Lung (tissue), 12 donors: ENCODE results near the gene TRIM4. TPM values are rescaled to one million over a fixed set of nuclear protein-coding genes. Genes with fewer than 3 reads are reported as not detected.
"Not testable (repeated sequence)": the region's sequence is repeated elsewhere in the genome, so short reads cannot be mapped to it uniquely, and the experiment has no call there.

Source experiments
- ATAC-seq: fragments of 200-7000 bp; cut with Tn5 transposase; one replicate; pipeline ENCODE4 v1.9.1; 2020; ENCODE audit warnings: moderate number of reproducible peaks; ENCODE audit not compliant: insufficient read depth, low FRiP score
- DNase-seq, 3 donors: peaks; one replicate each; pipeline ENCODE4 v3.0.0-alpha.2; 2013 to 2017
- H3K27ac ChIP-seq, 2 donors: one replicate each; pipeline ENCODE4 v1.5.1; 2013; ENCODE audit warnings: mild to moderate bottlenecking in 2 of 2, moderate library complexity in 2 of 2, control low read depth in 1 of 2, inconsistent platforms in 1 of 2, low read depth in 1 of 2, low read length in 1 of 2
- H3K27me3 ChIP-seq, 3 donors: one replicate each; pipeline ENCODE4 v1.5.1; 2013; ENCODE audit warnings: low read length in 2 of 3; ENCODE audit not compliant: control insufficient read depth in 3 of 3, insufficient read depth in 3 of 3
- H3K36me3 ChIP-seq, 4 donors: one replicate each; pipeline ENCODE4 v1.5.1; 2013; ENCODE audit warnings: low read length in 4 of 4, mild to moderate bottlenecking in 1 of 4, moderate library complexity in 1 of 4; ENCODE audit not compliant: control insufficient read depth in 4 of 4, insufficient read depth in 4 of 4
- H3K4me1 ChIP-seq, 5 donors: one replicate each; pipeline ENCODE4 v1.5.1; 2013; ENCODE audit warnings: low read length in 5 of 5, mild to moderate bottlenecking in 2 of 5, moderate library complexity in 1 of 5; ENCODE audit not compliant: control insufficient read depth in 5 of 5, insufficient read depth in 5 of 5
- H3K4me3 ChIP-seq: one replicate; pipeline ENCODE4 v1.5.1; 2013; ENCODE audit warnings: mild to moderate bottlenecking, control low read depth, moderate library complexity
- H3K9ac ChIP-seq, 2 donors: one replicate each; pipeline ENCODE4 v1.5.1; 2013; ENCODE audit warnings: low read length in 2 of 2, control low read depth in 1 of 2; ENCODE audit not compliant: insufficient read depth in 1 of 2
- H3K9me3 ChIP-seq, 4 donors: one replicate each; pipeline ENCODE4 v1.5.1; 2013; ENCODE audit warnings: low read length in 3 of 4, mild to moderate bottlenecking in 1 of 4, moderate library complexity in 1 of 4; ENCODE audit not compliant: control insufficient read depth in 4 of 4, insufficient read depth in 3 of 4
- WGBS, 2 donors: extraction: QIAGEN DNeasy Blood & Tissue Kit; methylation state at CpG; one replicate each; pipeline ENCODE4 v1.1.7; 2013; 5-methylcytosine and 5-hydroxymethylcytosine counted together
- polyA plus RNA-seq, 2 donors: library from polyadenylated mRNA; stranded (reverse); fragments of 200-250 nt; gene quantifications; one replicate each; pipeline ENCODE4 v1.2.1, GENCODE V29; 2013
- total RNA-seq, 2 donors: library from RNA; depleted of rRNA in 1 of 2; stranded (reverse); fragments of >200 nt in 1 of 2; gene quantifications; one replicate each; pipeline ENCODE4 v1.2.1, GENCODE V29; 2014 to 2021
- TF ChIP-seq, protein P1 (sequence below): IDR thresholded peaks from 2 replicates; pipeline ENCODE4 v1.5.1; 2012; ENCODE audit warnings: mild to moderate bottlenecking; ENCODE audit errors: control extremely low read depth, extremely low read depth
- donor health status: control.
- donor health status: control.
- donor health status: Bipolar disorder and iron deficiency.
- donor health status: healthy.
- donor health status: DM: yes; HTN: yes; CAD: no.

Gene TRIM4
- total and polyA plus RNA-seq, 4 donors = 14.0 to 34.3 (median 21.7) TPM

DNA sequence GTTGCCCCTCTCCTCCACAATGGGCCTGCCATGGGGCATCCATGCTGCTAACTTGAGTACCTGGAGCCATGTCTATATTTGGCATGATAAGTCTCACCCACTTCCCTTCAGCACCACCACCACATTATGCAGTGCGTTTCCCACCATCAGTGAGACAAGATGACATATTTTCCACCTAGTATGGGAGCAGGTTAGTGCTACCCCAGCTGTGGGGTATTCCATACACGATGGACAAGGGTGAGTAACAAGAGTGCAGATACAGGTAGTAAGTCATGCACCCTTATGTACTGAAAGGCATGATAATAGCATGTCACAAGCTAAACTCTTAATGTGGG is 21.3 kb downstream of the TRIM4 start:
- H3K27me3 ChIP-seq = no peaks in the 10 kb centered on the region
- no peak for DNase-seq
- no peaks in the 10 kb centered on the region for H3K9me3 ChIP-seq
- H3K9ac ChIP-seq = no peak overlapping the region
- 90 to 92% methylated on average over 2 of the region's 2 CpGs for WGBS, 2 donors
- no peak for ATAC-seq
- no peaks in the 10 kb centered on the region for H3K4me1 ChIP-seq
- TF ChIP-seq, protein P1, sequence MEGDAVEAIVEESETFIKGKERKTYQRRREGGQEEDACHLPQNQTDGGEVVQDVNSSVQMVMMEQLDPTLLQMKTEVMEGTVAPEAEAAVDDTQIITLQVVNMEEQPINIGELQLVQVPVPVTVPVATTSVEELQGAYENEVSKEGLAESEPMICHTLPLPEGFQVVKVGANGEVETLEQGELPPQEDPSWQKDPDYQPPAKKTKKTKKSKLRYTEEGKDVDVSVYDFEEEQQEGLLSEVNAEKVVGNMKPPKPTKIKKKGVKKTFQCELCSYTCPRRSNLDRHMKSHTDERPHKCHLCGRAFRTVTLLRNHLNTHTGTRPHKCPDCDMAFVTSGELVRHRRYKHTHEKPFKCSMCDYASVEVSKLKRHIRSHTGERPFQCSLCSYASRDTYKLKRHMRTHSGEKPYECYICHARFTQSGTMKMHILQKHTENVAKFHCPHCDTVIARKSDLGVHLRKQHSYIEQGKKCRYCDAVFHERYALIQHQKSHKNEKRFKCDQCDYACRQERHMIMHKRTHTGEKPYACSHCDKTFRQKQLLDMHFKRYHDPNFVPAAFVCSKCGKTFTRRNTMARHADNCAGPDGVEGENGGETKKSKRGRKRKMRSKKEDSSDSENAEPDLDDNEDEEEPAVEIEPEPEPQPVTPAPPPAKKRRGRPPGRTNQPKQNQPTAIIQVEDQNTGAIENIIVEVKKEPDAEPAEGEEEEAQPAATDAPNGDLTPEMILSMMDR = no peak
- H3K4me3 ChIP-seq = no peak overlapping the region
- H3K27ac ChIP-seq = no peak overlapping the region
- H3K36me3 ChIP-seq = peaks cover 16 to 34% (median 28%) of the 10 kb centered on the region in 4 donors

DNA sequence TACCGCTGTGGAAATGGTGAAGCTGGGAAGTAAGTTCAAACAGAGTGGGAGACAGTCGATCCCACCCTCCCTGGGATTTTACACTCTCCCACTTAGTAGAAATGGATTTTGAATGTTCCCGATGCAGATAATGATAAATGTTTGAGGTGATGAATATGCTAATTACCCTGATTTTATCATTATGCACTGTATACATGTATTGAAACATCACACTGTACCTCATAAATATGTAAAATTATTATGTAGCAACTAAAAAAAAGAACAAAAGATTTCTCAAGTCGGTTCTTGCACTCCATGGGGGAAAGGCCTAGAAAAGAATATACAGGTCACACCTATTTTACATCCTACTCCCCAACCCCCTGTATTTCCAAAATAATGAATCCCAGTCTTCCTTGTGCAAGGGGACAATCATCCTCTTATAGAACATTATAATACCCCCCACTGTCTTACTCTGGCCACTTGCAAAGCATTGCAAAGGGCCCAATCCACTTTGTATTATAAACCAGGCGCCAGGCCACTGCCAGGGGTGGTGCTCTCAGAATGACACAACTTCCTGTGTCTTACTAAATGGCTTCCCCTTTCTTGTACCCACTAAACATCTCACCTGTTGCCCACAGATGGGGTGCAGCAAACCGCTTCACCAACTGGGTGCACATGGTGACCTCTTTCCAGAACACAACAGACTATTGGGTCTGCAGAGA is 21.9 kb downstream of the TRIM4 start:
- 75 to 90% methylated on average over 6 of the region's 6 CpGs for WGBS, 2 donors
- DNase-seq = no peak
- Histone ChIP-seq H3K4me1 (no peaks in the 10 kb centered on the region), H3K9ac (no peak overlapping the region), H3K27ac (no peak overlapping the region), H3K4me3 (no peak overlapping the region), H3K27me3 (no peaks in the 10 kb centered on the region), H3K36me3 (peaks cover 11 to 29% (median 25%) of the 10 kb centered on the region in 4 donors), H3K9me3 (no peaks in the 10 kb centered on the region)
- TF ChIP-seq, protein P1 = no peak
- ATAC-seq = no peak

DNA sequence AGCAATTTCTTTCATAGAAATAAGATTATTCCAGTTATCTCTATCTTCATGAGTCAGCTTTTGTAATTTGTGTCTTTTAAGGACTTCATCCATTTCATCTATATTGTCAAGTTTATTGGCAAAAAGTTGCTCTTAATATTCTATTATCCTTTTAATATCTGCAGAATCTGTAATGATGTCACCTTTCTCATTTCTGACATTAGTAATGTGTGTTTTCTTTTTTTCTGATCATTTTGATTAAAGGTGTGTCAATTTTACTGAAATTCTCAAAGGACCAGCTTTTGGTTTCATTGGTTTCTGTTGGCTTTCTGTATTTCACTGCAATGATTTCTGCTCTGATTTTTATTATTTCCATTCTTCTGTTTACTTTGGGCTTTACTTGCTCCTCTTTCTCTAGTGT is 24.6 kb downstream of the TRIM4 start:
- no peaks in the 10 kb centered on the region for H3K9me3 ChIP-seq
- TF ChIP-seq, protein P1 = no peak
- peaks cover 15 to 25% (median 21%) of the 10 kb centered on the region in 4 donors for H3K36me3 ChIP-seq
- H3K27me3 ChIP-seq = no peaks in the 10 kb centered on the region
- H3K4me3 ChIP-seq = no peak overlapping the region
- no peaks in the 10 kb centered on the region for H3K4me1 ChIP-seq
- ATAC-seq (no peak), DNase-seq (no peak)
- no peak overlapping the region for H3K27ac ChIP-seq
- no peak overlapping the region for H3K9ac ChIP-seq

DNA sequence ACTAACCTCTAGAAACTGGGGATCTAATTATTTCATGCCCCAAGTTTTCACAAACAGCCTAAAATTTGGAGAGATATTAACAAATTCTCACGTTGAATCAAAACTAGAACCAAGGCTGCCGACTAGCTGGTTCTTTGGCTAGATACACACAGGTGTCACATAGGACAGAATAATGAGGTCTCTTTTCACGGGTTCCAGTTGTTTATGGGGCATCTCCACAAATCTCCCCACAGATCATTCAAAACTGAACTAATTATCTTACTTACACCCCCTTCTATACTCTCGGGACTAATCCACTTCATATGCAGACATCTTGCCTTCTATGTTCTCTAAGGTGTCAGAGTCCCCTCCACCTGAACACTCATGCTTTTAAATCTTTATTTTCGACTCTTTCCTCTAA is 26.1 kb downstream of the TRIM4 start:
- H3K4me3 ChIP-seq = no peak overlapping the region
- no peak overlapping the region for H3K9ac ChIP-seq
- WGBS, 2 donors = 69 to 83% methylated on average over 5 of the region's 5 CpGs
- no peaks in the 10 kb centered on the region for H3K4me1 ChIP-seq
- H3K9me3 ChIP-seq = no peaks in the 10 kb centered on the region
- no peaks in the 10 kb centered on the region for H3K27me3 ChIP-seq
- DNase-seq (no peak), ATAC-seq (no peak)
- peaks cover 11 to 27% (median 17%) of the 10 kb centered on the region in 4 donors for H3K36me3 ChIP-seq
- TF ChIP-seq, protein P1 = no peak
- no peak overlapping the region for H3K27ac ChIP-seq

DNA sequence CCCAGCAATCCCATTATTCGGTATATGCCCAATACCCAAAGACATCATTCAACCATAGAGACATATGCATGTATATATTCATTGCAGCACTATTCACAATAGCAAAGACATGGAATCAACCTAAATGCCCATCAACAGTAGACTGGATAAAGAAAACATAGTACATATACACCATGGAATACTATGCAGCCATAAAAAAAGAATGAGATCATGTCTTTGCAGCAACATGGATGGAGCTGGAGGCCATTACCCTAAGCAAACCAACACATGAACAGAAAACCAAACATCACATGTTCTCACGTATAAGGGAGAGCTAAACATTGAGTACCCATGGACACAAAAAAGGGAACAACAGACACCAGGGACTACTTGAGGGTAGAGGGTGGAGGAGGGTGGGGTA is 29.0 kb downstream of the TRIM4 start:
- not testable (repeated sequence) for H3K27me3 ChIP-seq, H3K4me3 ChIP-seq, H3K27ac ChIP-seq, H3K9ac ChIP-seq, H3K4me1 ChIP-seq, H3K9me3 ChIP-seq, DNase-seq, ATAC-seq
- peaks cover 11 to 27% (median 15%) of the 10 kb centered on the region in 4 donors for H3K36me3 ChIP-seq
- WGBS, 2 donors = 93 to 98% methylated on average over 2 of the region's 2 CpGs
